HEK293T (cell line): Measurements from ENCODE around the gene VRK3.

Source experiments
- CTCF ChIA-PET: fragments of 350-600 bp; formaldehyde crosslinking; extraction: SDS; loops from one replicate; lab custom pipeline; 2021; ENCODE audit warnings: antibody characterized with exemption, inconsistent platforms; lab: Yijun Ruan, JAX
- POLR2A ChIA-PET: fragments of 350-600 bp; formaldehyde crosslinking; extraction: SDS; loops from one replicate; lab custom pipeline; 2020; ENCODE audit warnings: antibody characterized with exemption, inconsistent platforms; lab: Yijun Ruan, JAX
- DNase-seq: peaks from one replicate; pipeline ENCODE4 v3.0.0; 2012; ENCODE audit warnings: mixed read lengths; ENCODE audit errors: extremely low spot score
- ARNT ChIP-seq: fragments of 450-650 bp; IDR thresholded peaks from 2 replicates; pipeline ENCODE4 v1.6.1; 2017; ENCODE audit warnings: mild to moderate bottlenecking
- BHLHE40 ChIP-seq: fragments of 450-650 bp; IDR thresholded peaks from 2 replicates; pipeline ENCODE4 v1.6.1; 2016; ENCODE audit warnings: mild to moderate bottlenecking, moderate library complexity, borderline replicate concordance
- CTBP1 ChIP-seq: fragments of 450-650 bp; IDR thresholded peaks from 2 replicates; pipeline ENCODE4 v1.6.1; 2016; ENCODE audit warnings: borderline replicate concordance
- ELF4 ChIP-seq: fragments of 450-650 bp; IDR thresholded peaks from 2 replicates; pipeline ENCODE4 v1.6.1; 2017; ENCODE audit warnings: antibody characterized with exemption
- FOXA1 ChIP-seq: fragments of 450-650 bp; IDR thresholded peaks from 2 replicates; pipeline ENCODE4 v1.6.1; 2016; ENCODE audit warnings: mild to moderate bottlenecking
- FOXK2 ChIP-seq: fragments of 450-650 bp; IDR thresholded peaks from 2 replicates; pipeline ENCODE4 v1.6.1; 2016; ENCODE audit warnings: mild to moderate bottlenecking
- FOXM1 ChIP-seq: fragments of 450-650 bp; IDR thresholded peaks from 2 replicates; pipeline ENCODE4 v1.6.1; 2017; ENCODE audit warnings: mild to moderate bottlenecking, borderline replicate concordance
- HDGF ChIP-seq: fragments of 450-650 bp; IDR thresholded peaks from 2 replicates; pipeline ENCODE4 v1.6.1; 2017; ENCODE audit warnings: antibody characterized with exemption, borderline replicate concordance
- L3MBTL2 ChIP-seq: fragments of 450-650 bp; conservative IDR thresholded peaks from 2 replicates; pipeline ENCODE4 v1.6.1; 2016; ENCODE audit warnings: mild to moderate bottlenecking
- LEF1 ChIP-seq: fragments of 450-650 bp; IDR thresholded peaks from 2 replicates; pipeline ENCODE4 v1.6.1; 2017; ENCODE audit warnings: mild to moderate bottlenecking, borderline replicate concordance
- NFRKB ChIP-seq: fragments of 450-650 bp; IDR thresholded peaks from 2 replicates; pipeline ENCODE4 v1.6.1; 2016; ENCODE audit warnings: mild to moderate bottlenecking, moderate library complexity
- PKNOX1 ChIP-seq: fragments of 450-650 bp; IDR thresholded peaks from 2 replicates; pipeline ENCODE4 v1.6.1; 2016
- SP1 ChIP-seq: fragments of 450-650 bp; IDR thresholded peaks from 2 replicates; pipeline ENCODE4 v1.6.1; 2017
- SUZ12 ChIP-seq: fragments of 450-650 bp; IDR thresholded peaks from 2 replicates; pipeline ENCODE4 v1.6.1; 2016; ENCODE audit warnings: mild to moderate bottlenecking
- TARDBP ChIP-seq: fragments of 450-650 bp; IDR thresholded peaks from 2 replicates; pipeline ENCODE4 v1.6.1; 2016
- ZNF384 ChIP-seq: fragments of 450-650 bp; IDR thresholded peaks from 2 replicates; pipeline ENCODE4 v1.6.1; 2016

Gene VRK3

DNA sequence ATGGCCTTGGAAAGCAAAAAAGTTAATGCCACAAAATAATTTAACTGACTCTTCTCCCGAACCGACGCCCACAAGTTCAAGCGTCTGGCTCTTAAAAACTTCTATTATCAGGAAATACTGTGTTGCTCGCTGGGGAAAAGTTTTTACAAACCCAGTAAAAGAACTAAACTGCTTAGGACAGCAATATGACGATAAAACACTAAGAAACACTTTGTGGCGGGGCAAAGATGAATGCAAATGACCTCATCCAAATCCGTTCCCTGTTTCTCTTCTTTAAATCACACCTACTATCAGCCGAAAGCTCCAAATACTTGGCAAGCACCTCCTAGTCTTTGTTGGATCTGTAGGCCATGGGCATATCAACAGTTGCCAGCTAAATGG is 69.1 kb downstream of the VRK3 start:
- DNase-seq, result no peak
- POLR2A ChIA-PET, result no interaction called here
- no peak for TF ChIP-seq ELF4
- no peak for TF ChIP-seq SUZ12
- no peak for TF ChIP-seq SP1
- TF ChIP-seq ZNF384, result no peak
- CTCF ChIA-PET, result no interaction called here

DNA sequence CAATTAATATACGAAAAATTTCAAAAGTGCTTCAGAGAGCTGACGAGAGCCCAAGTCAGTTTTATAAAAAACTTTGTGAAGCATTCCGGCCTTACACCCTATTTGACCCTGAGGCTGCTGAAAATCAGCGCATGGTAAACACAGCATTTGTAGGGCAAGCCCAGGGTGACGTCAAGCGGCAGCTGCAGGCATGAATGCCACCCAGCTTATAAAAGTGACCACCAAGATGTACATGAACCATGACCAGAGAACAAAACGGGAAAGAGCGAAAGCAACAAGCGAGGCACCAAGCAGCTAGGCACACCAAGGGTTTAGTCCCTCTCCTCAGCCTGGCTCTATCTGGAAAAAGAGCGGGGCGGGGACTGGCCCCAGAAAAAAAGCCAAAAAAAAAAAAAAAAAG is 70.2 kb downstream of the VRK3 start:
- no peak for DNase-seq
- ChIA-PET CTCF (no interaction called here), POLR2A (interaction anchor here (2.5 kb wide), 1 partner anchor 26 kb away, joined by 10 read pairs; the partner anchor contains the start of genes ATF5 and NUP62)
- TF ChIP-seq CTBP1, result no peak
- no peak for TF ChIP-seq FOXM1
- no peak for TF ChIP-seq PKNOX1
- TF ChIP-seq ZNF384, result no peak
- no peak for TF ChIP-seq LEF1
- TF ChIP-seq FOXK2, result no peak
- TF ChIP-seq TARDBP, result no peak
- TF ChIP-seq ELF4, result no peak
- no peak for TF ChIP-seq HDGF
- no peak for TF ChIP-seq FOXA1
- no peak for TF ChIP-seq NFRKB
- TF ChIP-seq SUZ12, result no peak
- no peak for TF ChIP-seq BHLHE40
- TF ChIP-seq SP1, result no peak
- no peak for TF ChIP-seq ARNT
- TF ChIP-seq L3MBTL2, result no peak

DNA sequence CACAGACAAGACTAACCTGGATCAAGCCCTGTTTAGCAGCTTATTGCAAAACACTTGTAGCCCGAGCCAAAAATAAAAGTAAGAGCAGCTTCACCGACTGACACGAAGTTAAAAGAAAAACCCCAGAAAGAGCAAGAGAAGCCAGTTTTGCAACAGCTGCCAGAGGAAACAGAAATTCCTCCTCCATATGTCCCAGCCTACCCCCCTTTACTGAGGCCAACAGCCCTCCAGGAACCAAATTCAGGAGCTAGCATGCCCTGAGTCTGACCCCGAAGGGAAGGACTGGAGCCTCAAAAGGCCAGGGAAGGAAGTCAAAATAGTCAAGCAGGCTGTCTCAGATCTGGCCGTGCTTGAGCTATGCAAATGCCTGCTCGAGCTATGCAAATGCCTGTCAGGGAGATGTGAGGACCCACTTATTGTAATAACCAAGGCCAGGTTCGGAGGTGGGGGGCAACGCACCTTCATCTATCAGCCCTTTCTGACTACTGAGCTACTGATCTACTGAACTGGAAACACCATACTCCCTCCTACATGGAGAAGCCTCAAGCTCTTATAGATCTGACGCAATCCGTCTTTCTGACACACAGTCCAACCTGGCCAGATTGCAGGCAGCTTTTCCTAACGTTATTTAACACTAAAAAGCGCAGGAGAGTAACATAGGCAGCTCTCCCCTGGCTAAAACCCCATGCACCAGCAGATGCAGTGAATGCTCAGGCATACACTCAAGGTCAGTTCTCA is 70.9 kb downstream of the VRK3 start:
- TF ChIP-seq LEF1 (no peak), ELF4 (no peak), TARDBP (no peak), FOXK2 (no peak), ARNT (no peak), NFRKB (no peak), ZNF384 (no peak), L3MBTL2 (no peak)
- CTCF ChIA-PET, result no interaction called here

GRCh38 chr19:49953416-49953815 is 71.8 kb downstream of the VRK3 start:
- POLR2A ChIA-PET, result interaction anchor here (2.5 kb wide), 1 partner anchor 24 kb away, joined by 10 read pairs; the partner anchor contains the start of genes ATF5 and NUP62
- no peak for DNase-seq
- CTCF ChIA-PET, result no interaction called here
- TF ChIP-seq ARNT (no peak), SP1 (no peak), LEF1 (no peak), ZNF384 (no peak), PKNOX1 (no peak), HDGF (no peak), SUZ12 (no peak), ELF4 (no peak), FOXK2 (no peak), FOXA1 (no peak), BHLHE40 (no peak), L3MBTL2 (no peak), NFRKB (no peak), CTBP1 (no peak), FOXM1 (no peak), TARDBP (no peak)

More for the DNA sequence above, 70.9 kb downstream of the VRK3 start:
- POLR2A ChIA-PET, result interaction anchor here (2.5 kb wide), 1 partner anchor 25 kb away, joined by 10 read pairs; the partner anchor contains the start of genes ATF5 and NUP62
- no peak for DNase-seq

- DNase-seq, result no peak
- POLR2A ChIA-PET, result interaction anchor here (2.5 kb wide), 1 partner anchor 24 kb away, joined by 10 read pairs; the partner anchor contains the start of genes ATF5 and NUP62
- TF ChIP-seq NFRKB, result no peak
- no peak for TF ChIP-seq TARDBP
- no peak for TF ChIP-seq ARNT
- no peak for TF ChIP-seq FOXM1
- TF ChIP-seq L3MBTL2, result no peak
- TF ChIP-seq SP1, result no peak
- TF ChIP-seq CTBP1, result no peak
- no peak for TF ChIP-seq FOXA1
- TF ChIP-seq HDGF, result no peak
- TF ChIP-seq LEF1, result no peak
- no peak for TF ChIP-seq ELF4
- no peak for TF ChIP-seq ZNF384
- no peak for TF ChIP-seq FOXK2
- no peak for TF ChIP-seq BHLHE40
- no peak for TF ChIP-seq SUZ12
- no peak for TF ChIP-seq PKNOX1
- CTCF ChIA-PET, result no interaction called here
These were observed 72.3 kb downstream of the VRK3 start for GRCh38 chr19:49952906-49953305.

DNA sequence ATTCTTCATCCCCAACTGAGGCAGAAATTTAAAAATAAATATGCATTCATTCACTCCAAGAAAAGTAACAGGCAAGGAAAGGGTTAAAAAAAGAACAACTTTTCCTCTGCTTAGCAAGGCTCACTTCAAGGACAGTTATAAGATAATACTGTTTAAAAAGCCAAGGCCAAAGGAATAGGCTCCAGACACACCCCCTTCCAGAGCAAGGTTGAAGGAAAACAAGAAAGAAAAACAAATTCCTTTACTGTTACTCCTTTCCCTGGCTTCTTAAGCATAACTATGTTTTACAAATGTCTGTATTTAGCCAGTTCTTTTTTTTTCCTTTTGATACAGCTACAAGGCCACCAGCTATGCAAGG is 72.7 kb downstream of the VRK3 start:
- DNase-seq, result no peak
- ChIA-PET CTCF (no interaction called here), POLR2A (no interaction called here)
- TF ChIP-seq ELF4 (no peak), NFRKB (no peak), FOXA1 (no peak)
